ENCODE results near the gene JARID2.
"Not testable (repeated sequence)": the region's sequence is repeated elsewhere in the genome, so short reads cannot be mapped to it uniquely, and the experiment has no call there.

JARID2 gene

DNA sequence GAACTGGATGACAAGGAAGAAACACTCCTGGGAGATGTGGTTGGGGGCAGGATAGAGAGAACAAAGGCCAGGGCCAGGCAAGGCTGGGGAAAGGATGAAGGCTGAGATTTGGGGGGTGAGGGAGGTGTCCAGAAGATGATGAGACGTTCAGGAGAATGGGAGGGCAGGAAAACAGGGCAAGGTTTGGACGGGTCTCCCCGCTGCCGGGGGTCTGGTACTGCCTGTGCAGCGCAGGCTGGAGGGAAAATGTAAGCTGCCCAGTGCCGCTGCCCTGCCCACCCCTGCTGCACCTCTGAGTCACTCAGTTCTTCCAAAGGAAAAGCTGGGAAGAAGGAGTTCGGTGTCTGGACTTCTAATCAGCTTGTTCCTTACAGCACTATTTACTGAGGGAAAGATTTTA is 286.1 kb downstream of the JARID2 start:
- no peak for DNase-seq

- no peak for DNase-seq
Observed at GRCh38 chr6:15533379-15534026, 287.6 kb downstream of the JARID2 start.

- no peak for DNase-seq
Observed at GRCh38 chr6:15534974-15535373, 289.1 kb downstream of the JARID2 start.

GRCh38 chr6:15535495-15536197 is 289.8 kb downstream of the JARID2 start:
- no peak for DNase-seq

DNA sequence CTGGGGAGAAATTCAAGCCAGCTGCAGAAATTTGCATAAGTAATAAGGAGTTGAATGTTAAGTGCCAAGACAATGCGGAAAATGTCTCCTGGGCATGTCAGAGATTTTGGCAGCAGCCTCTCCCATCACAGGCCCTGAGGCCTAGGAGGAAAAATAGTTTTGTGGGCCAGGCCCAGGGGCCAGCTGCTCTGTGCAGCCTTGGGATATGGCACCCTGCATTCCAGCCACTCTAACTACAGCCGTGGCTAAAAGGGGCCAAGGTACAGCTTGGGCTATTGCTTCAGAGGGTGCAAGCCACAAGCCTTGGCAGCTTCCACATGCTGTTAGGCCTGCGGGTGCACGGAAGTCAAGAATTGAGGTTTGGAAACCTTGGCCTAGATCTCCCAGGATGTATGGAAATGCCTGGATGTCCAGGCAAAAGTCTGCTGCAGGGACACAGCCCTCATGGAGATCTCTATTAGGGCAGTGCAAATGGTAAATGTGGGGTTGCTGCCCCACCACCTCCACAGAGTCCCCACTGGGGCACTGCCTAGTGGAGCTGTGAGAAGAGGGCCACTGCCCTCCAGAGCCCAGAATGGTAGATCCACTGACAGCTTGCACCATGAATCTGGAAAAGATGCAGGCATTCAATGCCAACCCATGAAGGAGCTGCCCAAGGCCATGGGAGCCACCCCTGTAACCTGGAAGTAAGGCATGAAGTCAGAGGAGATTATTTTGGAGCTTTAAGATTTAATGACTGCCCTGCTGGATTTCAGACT is 290.5 kb downstream of the JARID2 start:
- no peak for DNase-seq

- DNase-seq = no peak
Observed at GRCh38 chr6:15538106-15538505, 292.2 kb downstream of the JARID2 start.

GRCh38 chr6:15538766-15539495 is 293.1 kb downstream of the JARID2 start:
- DNase-seq = no peak

DNA sequence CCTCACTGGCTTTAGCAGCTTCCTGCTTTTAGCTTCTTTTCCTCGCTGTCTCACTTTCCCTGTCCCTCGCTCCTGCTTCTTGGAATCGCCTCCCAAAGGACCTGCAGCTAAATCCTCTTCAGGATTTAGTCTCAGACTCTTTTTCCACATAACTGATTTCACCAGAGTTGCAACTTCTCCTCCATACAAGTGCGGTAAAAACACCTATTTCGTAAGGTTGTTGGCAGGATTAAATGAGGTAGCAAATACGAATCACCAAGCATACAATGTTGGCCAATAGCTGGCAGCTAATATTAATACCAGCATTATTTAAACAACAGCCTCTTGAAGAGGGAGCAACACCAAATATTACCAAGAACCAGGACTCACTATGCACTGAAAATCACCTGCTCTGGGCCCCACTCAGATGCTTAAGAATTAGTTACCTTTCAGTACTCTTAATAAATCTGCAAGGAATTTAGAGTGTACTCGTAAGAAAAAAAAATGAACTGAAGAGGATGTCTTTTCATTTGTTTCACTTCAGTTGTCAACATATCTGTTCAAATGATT is 293.9 kb downstream of the JARID2 start:
- DNase-seq = no peak

DNA sequence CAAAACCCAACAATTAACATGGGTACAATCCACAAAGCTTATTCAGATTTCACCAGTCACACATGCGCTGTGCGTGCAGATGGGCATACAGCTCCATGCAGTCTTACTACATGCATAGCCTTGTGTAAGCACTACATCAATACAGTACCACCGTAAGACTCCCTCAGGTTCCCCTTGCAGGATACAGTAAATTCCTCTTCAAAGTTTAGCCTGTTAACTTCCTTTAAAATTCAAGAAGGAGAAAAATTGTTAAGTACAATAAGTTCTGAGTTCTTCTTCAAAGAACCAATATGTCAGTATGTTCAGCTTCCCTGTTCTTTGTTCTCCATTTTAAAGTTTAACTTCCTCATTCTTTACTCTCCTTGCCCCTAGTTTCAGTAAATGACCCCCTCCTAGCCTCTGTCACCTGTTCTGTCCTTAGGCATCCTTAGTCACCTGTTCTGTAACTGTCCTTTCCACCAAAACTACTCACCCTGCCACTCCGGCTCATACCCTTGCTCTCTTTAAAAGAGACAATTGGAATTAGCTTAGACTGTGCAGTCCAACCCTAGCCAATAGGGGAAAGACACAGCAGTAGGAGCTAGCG is 297.6 kb downstream of the JARID2 start:
- DNase-seq = not testable (repeated sequence)

DNA sequence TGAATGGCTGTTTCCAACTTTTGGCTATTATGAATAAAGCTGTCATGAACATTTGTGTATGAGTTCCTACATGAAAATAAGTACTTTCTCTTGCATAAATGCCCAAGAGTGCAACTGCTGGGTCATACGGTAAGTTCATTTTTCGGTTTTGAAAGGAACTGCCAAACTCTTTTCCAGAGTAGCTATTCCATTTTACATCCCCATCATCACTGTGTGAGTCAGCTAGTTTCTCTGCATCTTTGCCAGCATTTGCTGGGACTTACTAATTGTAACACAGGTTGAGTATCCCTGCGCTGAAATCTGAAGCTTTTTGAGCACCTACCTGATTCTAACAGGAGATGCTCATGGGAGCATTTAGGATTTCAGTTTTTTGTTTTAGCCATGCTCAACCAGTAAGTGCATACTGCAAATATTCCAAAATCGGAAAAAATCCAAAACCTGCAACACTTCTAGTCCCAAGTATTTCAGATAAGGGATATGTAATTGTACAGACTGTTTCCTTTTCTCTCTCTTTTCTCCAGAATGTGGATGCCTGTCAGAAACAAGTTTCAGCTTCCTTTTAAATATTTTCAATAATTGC is 298.5 kb downstream of the JARID2 start:
- DNase-seq = no peak

DNA sequence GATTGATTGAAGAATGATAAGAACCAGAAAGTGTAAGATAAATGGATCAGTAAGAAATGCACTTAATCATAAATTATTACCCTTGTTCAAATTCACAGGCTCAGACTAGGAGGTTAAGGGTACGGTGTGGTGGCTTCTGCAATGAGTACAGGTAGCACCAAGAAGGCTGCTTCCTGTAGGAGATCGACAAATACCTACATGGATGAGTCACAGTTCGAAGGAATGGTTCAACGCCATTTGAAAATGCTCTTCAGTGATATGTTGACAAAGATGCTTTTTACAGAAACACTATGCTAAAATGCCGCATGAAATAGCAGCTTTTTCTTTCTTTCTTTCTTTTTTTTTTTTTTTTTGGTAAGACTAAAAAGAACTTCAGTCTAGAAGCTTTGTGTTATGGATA is 300.7 kb downstream of the JARID2 start:
- no peak for DNase-seq

GRCh38 chr6:15547400-15547799 is 301.5 kb downstream of the JARID2 start:
- DNase-seq = no peak

GRCh38 chr6:15549371-15549770 is 303.5 kb downstream of the JARID2 start:
- no peak for DNase-seq

GRCh38 chr6:15550546-15551123 is 304.8 kb downstream of the JARID2 start:
- no peak for DNase-seq

GRCh38 chr6:15551262-15551661 is 305.4 kb downstream of the JARID2 start:
- DNase-seq = no peak

DNA sequence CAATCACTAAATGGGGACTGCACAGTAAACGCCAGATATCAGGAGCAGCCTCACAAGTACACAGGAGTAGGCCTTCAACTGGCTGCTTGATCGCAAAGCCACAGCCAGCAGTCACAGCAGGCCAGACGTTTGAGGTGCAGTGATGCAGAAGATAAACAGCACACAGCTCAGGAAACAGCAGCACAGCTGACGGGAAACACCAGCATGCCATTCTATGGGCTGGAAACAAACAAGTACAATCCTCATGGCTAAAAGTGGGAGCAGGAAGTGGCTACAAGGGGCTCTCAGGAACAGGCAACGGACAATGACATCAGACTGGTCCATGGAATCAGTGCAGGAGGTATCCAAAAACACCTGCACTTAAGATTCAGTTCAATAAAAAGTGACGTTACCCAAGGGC is 305.9 kb downstream of the JARID2 start:
- DNase-seq = no peak

DNA sequence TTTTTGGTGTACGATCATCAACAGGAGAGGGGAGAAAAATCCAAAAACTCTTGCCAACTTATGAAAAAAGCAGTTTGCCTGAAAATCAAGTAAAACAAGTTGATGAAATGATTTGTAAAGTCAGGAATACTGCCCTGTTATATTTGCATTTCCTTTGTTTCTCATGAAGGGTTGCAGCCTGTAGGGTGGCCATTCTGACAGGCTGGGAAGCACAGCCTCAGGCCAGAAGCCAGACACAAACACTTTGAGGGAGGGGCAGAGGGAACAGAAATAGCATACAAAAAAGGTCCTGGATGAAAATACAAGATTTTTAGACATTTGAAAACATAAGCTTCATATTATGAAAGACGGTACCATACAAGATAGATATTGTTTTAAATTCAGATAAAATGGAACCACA is 307.2 kb downstream of the JARID2 start:
- no peak for DNase-seq

- no peak for DNase-seq
Observed at GRCh38 chr6:15553736-15554294, 307.9 kb downstream of the JARID2 start.

DNA sequence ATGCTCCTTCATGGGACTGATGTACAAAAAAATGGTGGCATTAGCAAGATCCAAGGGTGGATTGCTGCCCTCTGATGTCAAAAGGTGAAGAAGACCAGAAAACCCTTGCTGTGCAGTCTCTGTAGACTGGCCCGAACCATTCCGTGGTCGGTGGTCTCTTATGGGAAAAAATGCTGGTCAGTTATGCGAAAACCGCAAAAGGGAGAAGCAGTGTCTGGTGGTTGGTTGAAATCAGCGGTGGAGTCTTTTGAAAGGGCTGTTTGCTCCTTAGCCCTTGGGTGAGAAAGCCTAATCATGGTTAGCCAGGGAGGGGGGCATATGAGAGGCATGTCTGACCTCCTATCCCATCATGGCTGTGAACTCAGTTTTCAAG is 308.8 kb downstream of the JARID2 start:
- DNase-seq = no peak

GRCh38 chr6:15555101-15556038 is 309.5 kb downstream of the JARID2 start:
- DNase-seq = no peak

Data from CD4-positive, alpha-beta T cell treated with Interleukin-6 for 4 hours (primary cell).